ENCODE measurements around the gene NR6A1. TPM values are rescaled to one million over a fixed set of nuclear protein-coding genes. Genes with fewer than 3 reads are reported as not detected.
A peak's percentile ranks its signal among the peaks of the same experiment; 100 is the strongest.

NR6A1 gene
- total RNA-seq, 2 experiments from 2014 or later, result not detected

DNA sequence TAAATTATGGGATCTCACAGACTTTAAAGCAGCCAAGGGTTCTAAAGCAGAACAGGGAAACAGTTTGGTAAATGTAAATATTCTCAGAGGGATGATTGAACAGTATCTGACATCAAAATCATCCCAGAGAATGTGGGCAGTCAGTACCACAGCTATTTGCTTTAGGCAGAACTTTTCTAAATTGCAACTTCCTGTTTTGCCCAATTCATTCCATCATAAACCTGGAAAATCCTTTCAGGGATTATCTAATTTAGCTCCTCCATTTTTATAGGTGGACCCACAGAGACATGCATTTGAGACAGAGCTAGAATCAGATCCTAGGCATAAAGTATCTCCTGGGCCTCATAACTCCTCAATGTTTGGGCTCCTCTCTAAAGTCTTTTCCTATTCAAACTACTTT, 12.4 kb downstream of the NR6A1 start:
- peaks cover 19 to 67% of the 10 kb centered on the region in 2 experiments for H3K27me3 ChIP-seq (ENCODE audit: control insufficient read depth in 1 of 2, insufficient read depth in 2 of 2, low read length in 2 of 2)
- H3K4me1 Mint-ChIP-seq (ENCODE audit: low read depth), result no peaks in the 10 kb centered on the region
- H3K4me3 Mint-ChIP-seq, result no peak overlapping the region
- H3K27me3 Mint-ChIP-seq, result peaks cover 91% of the 10 kb centered on the region
- intact Hi-C loops (cut with DNase I, micrococcal nuclease), result no loop called here
- H3K9me3 ChIP-seq (ENCODE audit: control insufficient read depth in 1 of 2, insufficient read depth in 1 of 2, low read length in 2 of 2), result no peaks in the 10 kb centered on the region
- no peak overlapping the region for H3K4me3 ChIP-seq (ENCODE audit: low read length)
- POLR2A ChIA-PET, result no interaction called here
- TF ChIP-seq CTCF (IDR thresholded peaks at IDR 0.05), result no peak
- H3K36me3 Mint-ChIP-seq (ENCODE audit: low read depth), result no peaks in the 10 kb centered on the region
- no peak for DNase-seq
- H3K27ac Mint-ChIP-seq, result no peak overlapping the region
- ATAC-seq (ENCODE audit: poor library complexity), result no peak
- H3K9me3 Mint-ChIP-seq, result no peaks in the 10 kb centered on the region
- CTCF ChIA-PET, result interaction anchor here (0.9 to 2.1 kb wide), 2 partner anchors 7 to 94 kb away, joined by 4 to 6 read pairs; partner anchors contain the start of gene WDR38
- no peak overlapping the region for H3K27ac ChIP-seq (ENCODE audit: low read depth in 1 of 2, low read length in 2 of 2)
- H3K4me1 ChIP-seq (ENCODE audit: insufficient read depth, low read length), result no peaks in the 10 kb centered on the region
- no peaks in the 10 kb centered on the region for H3K36me3 ChIP-seq (ENCODE audit: insufficient read depth, low read length)

DNA sequence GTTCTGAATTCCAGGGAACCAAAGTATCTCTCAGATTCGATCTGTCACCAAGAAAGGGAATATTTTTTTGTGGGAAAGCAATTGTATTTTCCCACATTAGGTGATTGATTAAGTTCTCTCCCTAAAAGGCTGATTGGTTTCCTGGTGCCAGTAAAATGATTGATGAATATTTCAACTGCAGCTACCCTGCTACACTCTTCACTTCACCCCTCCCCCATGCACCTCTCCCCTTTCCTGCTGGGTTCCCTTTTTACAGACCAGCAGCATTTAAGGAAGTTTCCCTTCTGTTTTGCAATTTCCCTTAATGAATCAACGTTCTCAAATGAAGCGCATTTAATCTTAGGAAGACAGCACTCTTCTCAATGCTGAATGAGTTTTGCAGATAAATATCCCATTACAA, 13.1 kb downstream of the NR6A1 start:
- ATAC-seq (ENCODE audit: poor library complexity) (no peak), DNase-seq (peak in 2 of 14 experiments; percentile 46 to 48)
- H3K27me3 Mint-ChIP-seq, result peaks cover 87% of the 10 kb centered on the region
- Histone ChIP-seq H3K4me1 (ENCODE audit: insufficient read depth, low read length) (no peaks in the 10 kb centered on the region), H3K36me3 (ENCODE audit: insufficient read depth, low read length) (no peaks in the 10 kb centered on the region), H3K4me3 (ENCODE audit: low read length) (no peak overlapping the region), H3K9me3 (ENCODE audit: control insufficient read depth in 1 of 2, insufficient read depth in 1 of 2, low read length in 2 of 2) (no peaks in the 10 kb centered on the region), H3K27ac (ENCODE audit: low read depth in 1 of 2, low read length in 2 of 2) (no peak overlapping the region), H3K27me3 (ENCODE audit: control insufficient read depth in 1 of 2, insufficient read depth in 2 of 2, low read length in 2 of 2) (peaks cover 19 to 71% of the 10 kb centered on the region in 2 experiments)
- H3K9me3 Mint-ChIP-seq, result no peaks in the 10 kb centered on the region
- no peak overlapping the region for H3K4me3 Mint-ChIP-seq
- H3K36me3 Mint-ChIP-seq (ENCODE audit: low read depth), result no peaks in the 10 kb centered on the region
- no peak for TF ChIP-seq CTCF (IDR thresholded peaks at IDR 0.05)
- H3K4me1 Mint-ChIP-seq (ENCODE audit: low read depth), result no peaks in the 10 kb centered on the region
- ChIA-PET POLR2A (no interaction called here), CTCF (interaction anchor here (0.9 to 2.1 kb wide), 2 partner anchors 8 to 95 kb away, joined by 4 to 6 read pairs; partner anchors contain the start of gene WDR38)
- intact Hi-C loops (cut with DNase I, micrococcal nuclease), result no loop called here
- no peak overlapping the region for H3K27ac Mint-ChIP-seq

GRCh38 chr9:124757616-124758015, 13.5 kb downstream of the NR6A1 start:
- Histone ChIP-seq H3K4me3 (ENCODE audit: low read length) (no peak overlapping the region), H3K4me1 (ENCODE audit: insufficient read depth, low read length) (no peaks in the 10 kb centered on the region), H3K27ac (ENCODE audit: low read depth in 1 of 2, low read length in 2 of 2) (no peak overlapping the region), H3K9me3 (ENCODE audit: control insufficient read depth in 1 of 2, insufficient read depth in 1 of 2, low read length in 2 of 2) (no peaks in the 10 kb centered on the region), H3K36me3 (ENCODE audit: insufficient read depth, low read length) (no peaks in the 10 kb centered on the region), H3K27me3 (ENCODE audit: control insufficient read depth in 1 of 2, insufficient read depth in 2 of 2, low read length in 2 of 2) (peaks cover 19 to 71% of the 10 kb centered on the region in 2 experiments)
- ATAC-seq (ENCODE audit: poor library complexity), result no peak
- no peak for DNase-seq
- CTCF ChIA-PET, result interaction anchor here (2.1 kb wide), 1 partner anchor 9 kb away, joined by 6 read pairs; no protein-coding TSS in a partner anchor
- Mint-ChIP-seq H3K4me3 (no peak overlapping the region), H3K36me3 (ENCODE audit: low read depth) (no peaks in the 10 kb centered on the region), H3K4me1 (ENCODE audit: low read depth) (no peaks in the 10 kb centered on the region), H3K27ac (no peak overlapping the region), H3K9me3 (no peaks in the 10 kb centered on the region), H3K27me3 (peaks cover 87% of the 10 kb centered on the region)
- intact Hi-C loops (cut with DNase I, micrococcal nuclease), result no loop called here
- POLR2A ChIA-PET, result no interaction called here
- no peak for TF ChIP-seq CTCF (IDR thresholded peaks at IDR 0.05)
